Central memory CD8-positive, alpha-beta T cell (primary cell): Measurements from ENCODE around the gene PSMA6.
"Not testable (repeated sequence)": the region's sequence is repeated elsewhere in the genome, so short reads cannot be mapped to it uniquely, and the experiment has no call there.

Source experiments
- ATAC-seq: fragments of 150-1000 bp; cut with Tn5 transposase; replicated peaks from 2 replicates; pipeline ENCODE4 v1.10.0; 2022; ENCODE audit warnings: mild to moderate bottlenecking, moderate FRiP score, moderate number of reproducible peaks; ENCODE audit not compliant: poor library complexity, severe bottlenecking; ENCODE audit errors: extremely low read depth
- DNase-seq, 2 donors: peaks; one replicate each; pipeline ENCODE4 v3.0.0; 2021; ENCODE audit warnings: low spot score in 2 of 2
- H3K27ac Mint-ChIP-seq: one replicate; pipeline ENCODE4 v1.8.0; 2022; ENCODE audit warnings: low read depth, mild to moderate bottlenecking, moderate library complexity, mixed read lengths
- H3K27me3 Mint-ChIP-seq: one replicate; pipeline ENCODE4 v1.8.0; 2022; ENCODE audit warnings: mixed read lengths
- H3K36me3 Mint-ChIP-seq: one replicate; pipeline ENCODE4 v1.8.0; 2022; ENCODE audit warnings: mild to moderate bottlenecking, moderate library complexity, mixed read lengths; ENCODE audit not compliant: insufficient read depth
- H3K4me1 Mint-ChIP-seq: one replicate; pipeline ENCODE4 v1.8.0; 2022; ENCODE audit warnings: mixed read lengths
- H3K4me3 Mint-ChIP-seq: one replicate; pipeline ENCODE4 v1.8.0; 2022; ENCODE audit warnings: mild to moderate bottlenecking, moderate library complexity, mixed read lengths
- H3K9me3 Mint-ChIP-seq: one replicate; pipeline ENCODE4 v1.8.0; 2022; ENCODE audit warnings: mixed read lengths

The PSMA6 gene

DNA sequence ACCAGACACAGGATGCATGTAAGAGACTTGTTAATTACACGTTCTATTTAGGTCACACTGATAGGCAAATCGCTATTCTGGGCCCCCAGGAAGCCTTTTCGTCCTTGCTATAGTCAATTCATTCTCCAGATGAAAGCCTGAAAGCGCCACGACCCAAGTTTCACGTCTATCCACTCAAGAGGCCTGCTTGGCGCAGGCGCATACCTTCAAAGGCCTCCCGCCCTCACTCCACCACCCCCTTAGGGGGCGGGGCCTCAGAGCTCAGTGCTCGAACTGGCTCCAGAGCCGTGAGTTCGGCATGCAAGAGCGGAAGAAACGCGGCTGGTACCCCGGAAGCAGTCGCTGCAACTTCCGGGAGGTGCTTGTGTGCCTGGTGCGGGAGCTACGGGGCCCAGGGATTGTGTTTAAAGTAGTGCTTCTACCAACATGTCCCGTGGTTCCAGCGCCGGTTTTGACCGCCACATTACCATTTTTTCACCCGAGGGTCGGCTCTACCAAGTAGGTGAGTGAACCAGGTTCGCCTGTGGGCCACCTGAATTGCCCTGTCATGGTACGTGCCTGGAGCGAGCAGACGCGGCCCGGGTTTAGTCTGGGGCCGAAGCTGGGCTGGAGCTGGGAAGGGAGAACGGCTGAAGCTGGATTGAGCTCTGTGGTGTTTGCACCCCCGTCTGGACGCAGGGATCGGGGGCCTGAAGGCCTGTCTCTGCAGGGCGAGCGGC is at the start of gene PSMA6:
Gene PSMA6 (plus strand): TSS at position 332 of the 719 bp plus-strand sequence. CDS start 95 bp downstream, at position 427.
- H3K9me3 Mint-ChIP-seq = no peaks in the 10 kb centered on the region
- peaks cover 18% of the 10 kb centered on the region for H3K36me3 Mint-ChIP-seq
- H3K4me3 Mint-ChIP-seq = peak within 1 kb of the TSS; percentile 97
- peak within 1 kb of the TSS; percentile 97 for H3K27ac Mint-ChIP-seq
- peaks cover 40% of the 10 kb centered on the region for H3K4me1 Mint-ChIP-seq
- H3K27me3 Mint-ChIP-seq = no peaks in the 10 kb centered on the region
- ATAC-seq (peak; percentile 89), DNase-seq (peak; percentile 94 to 98)

DNA sequence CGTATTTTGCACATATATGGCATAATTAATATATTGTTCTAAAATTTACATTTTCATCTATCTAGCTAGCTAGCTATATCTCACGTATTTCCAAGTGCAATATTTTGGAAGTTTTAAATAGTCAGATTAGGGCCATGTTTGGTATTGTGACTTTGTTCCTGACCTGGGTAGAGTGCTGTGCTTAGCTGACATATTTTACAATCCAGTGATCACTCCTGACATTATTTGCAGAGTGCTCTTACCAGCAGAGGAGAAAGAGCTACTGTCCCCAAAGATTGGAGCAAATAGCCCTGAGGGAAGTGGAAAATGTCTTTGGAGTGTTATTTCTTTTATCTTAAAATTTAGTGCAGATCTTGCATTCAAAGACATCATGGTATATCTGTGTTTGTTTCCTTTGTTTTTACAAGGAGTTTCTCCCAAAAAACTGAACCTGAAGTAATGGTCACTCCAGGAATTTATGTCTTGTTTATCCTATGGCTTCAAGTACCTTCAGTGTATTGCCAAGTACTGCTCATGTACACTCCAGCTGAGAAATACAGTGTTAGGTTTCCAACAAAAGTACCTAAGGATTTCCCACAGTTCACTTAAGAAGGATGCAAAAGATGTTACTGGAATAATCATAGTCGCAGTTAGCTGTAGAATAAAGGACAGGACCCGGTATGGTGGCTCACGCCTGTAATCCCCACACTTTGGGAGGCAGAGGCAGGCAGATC is 49.4 kb upstream of the PSMA6 start:
- DNase-seq = no peak
- Mint-ChIP-seq H3K4me3 (no peak overlapping the region), H3K36me3 (peaks cover 7% of the 10 kb centered on the region), H3K4me1 (peaks cover 12% of the 10 kb centered on the region), H3K9me3 (no peaks in the 10 kb centered on the region), H3K27ac (peak overlapping the region; percentile 23), H3K27me3 (no peaks in the 10 kb centered on the region)
- ATAC-seq = no peak

DNA sequence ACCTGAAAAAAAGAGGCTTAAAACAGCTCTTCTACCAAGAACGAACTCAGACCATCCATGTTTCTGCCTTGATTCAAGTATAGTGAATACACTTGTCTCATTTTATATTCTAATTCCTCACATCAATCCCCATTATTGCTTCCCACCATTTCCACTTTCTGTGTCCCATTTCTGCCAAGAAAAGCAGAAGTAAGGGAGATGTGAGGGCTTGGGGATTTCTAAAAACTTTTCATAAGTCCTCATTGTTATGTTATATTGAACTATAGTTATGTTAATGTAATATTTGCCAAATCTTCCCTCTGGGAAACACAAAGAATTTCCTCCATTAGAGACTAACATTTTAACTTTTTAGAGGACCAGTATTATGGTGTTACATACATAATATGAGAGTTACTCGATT is 48.2 kb upstream of the PSMA6 start:
- Mint-ChIP-seq H3K4me3 (no peak overlapping the region), H3K4me1 (peaks cover 12% of the 10 kb centered on the region), H3K27me3 (no peaks in the 10 kb centered on the region), H3K9me3 (no peaks in the 10 kb centered on the region), H3K36me3 (peaks cover 7% of the 10 kb centered on the region), H3K27ac (no peak overlapping the region)
- no peak for DNase-seq
- ATAC-seq = no peak

DNA sequence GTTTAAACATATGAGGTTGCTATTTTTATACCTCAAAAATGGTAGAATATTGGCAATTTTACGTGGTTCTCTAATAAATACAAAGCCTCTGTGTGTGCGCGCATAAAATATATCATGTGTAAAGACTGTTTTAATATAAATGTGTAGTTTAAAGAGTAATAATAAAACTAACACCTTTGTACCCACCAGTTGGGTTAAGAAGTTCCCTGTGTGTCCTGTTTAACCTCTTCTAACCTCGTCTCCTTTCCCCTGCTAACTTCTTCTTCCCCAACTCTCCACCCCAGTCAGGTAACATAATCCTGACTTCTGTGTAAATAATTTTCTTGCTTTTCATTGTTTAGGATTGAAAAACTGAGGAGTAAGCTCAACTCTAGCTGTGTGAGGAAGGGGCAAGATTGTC is 47.6 kb upstream of the PSMA6 start:
- ATAC-seq = no peak
- H3K36me3 Mint-ChIP-seq = peaks cover 6% of the 10 kb centered on the region

DNA sequence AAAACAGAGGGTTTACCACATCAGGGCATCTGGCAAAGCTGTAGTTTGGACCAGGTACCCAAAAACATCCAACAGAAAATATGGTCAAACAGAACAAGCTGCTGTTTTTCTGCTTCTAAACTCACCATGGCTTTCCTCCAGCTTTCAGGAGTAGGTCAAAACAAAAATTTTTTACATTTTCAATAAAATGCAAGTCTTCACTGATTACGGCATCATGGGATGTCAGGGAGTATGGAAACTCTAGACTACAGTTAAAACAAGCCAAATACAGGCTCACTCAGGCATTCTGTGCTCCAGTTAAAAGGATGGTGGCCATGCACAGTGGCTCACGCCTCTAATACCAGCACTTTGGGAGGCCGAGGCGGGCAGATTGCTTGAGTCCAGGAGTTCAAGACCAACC is 47.1 kb upstream of the PSMA6 start:
- ATAC-seq (no peak), DNase-seq (no peak)
- Mint-ChIP-seq H3K9me3 (no peaks in the 10 kb centered on the region), H3K36me3 (peaks cover 6% of the 10 kb centered on the region), H3K4me3 (no peak overlapping the region), H3K27me3 (no peaks in the 10 kb centered on the region), H3K4me1 (peaks cover 12% of the 10 kb centered on the region), H3K27ac (no peak overlapping the region)

More for the DNA sequence above, 47.6 kb upstream of the PSMA6 start:
- Mint-ChIP-seq H3K27ac (no peak overlapping the region), H3K9me3 (no peaks in the 10 kb centered on the region), H3K4me3 (no peak overlapping the region), H3K4me1 (peaks cover 12% of the 10 kb centered on the region), H3K27me3 (no peaks in the 10 kb centered on the region)
- DNase-seq = no peak

DNA sequence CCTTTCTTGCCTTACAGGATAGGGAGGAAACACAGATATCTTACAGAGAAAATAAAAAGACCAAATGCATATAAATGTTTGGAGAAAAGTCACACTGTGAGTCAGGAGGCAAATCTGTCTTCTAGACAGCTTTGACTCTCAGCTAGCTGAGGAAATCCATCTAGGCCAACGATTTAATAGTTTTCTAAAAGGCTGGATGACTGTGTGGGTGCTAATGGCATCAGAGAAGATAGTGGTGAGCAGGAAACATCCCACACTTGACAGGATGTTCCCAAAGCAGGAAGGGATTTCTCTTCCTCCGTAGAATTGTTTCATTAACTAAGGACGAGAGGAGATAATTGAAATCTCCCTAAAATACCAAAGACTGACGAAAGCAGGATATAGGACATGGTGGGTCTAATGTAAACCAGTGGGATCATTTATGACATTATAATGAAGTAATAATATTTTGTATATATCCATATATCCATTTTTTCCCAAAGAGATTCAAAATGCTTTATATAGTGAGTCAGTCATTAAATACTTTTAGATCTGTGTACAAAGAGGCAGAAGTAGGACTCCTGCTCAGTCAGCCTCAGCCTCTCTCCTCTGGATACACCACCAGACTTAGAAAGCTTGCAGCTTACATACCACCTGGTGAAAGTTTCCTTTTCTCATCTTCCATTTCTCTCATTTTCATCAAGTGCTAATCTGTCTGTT is 44.3 kb upstream of the PSMA6 start:
- Mint-ChIP-seq H3K36me3 (peaks cover 1% of the 10 kb centered on the region), H3K27me3 (no peaks in the 10 kb centered on the region), H3K27ac (no peak overlapping the region), H3K4me3 (no peak overlapping the region), H3K4me1 (no peaks in the 10 kb centered on the region), H3K9me3 (no peaks in the 10 kb centered on the region)
- no peak for DNase-seq
- ATAC-seq = no peak

DNA sequence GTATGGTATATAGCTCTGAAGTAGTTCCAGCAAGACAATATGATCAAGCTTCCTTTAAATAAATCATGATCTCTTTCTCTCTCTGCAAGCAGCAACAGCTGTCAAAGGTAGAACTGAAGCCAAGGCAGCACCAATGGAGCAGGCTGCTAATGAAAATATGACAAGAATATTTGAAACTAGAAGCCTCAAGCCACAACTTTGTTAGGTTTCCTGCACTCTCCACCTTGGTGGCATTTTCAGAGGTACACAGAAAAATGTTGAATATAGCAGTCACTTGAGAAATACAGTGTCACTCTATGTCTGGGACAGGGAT is 43.8 kb upstream of the PSMA6 start:
- no peak overlapping the region for H3K4me3 Mint-ChIP-seq
- no peak overlapping the region for H3K27ac Mint-ChIP-seq
- no peaks in the 10 kb centered on the region for H3K9me3 Mint-ChIP-seq
- ATAC-seq = no peak
- peaks cover 1% of the 10 kb centered on the region for H3K36me3 Mint-ChIP-seq
- no peak for DNase-seq
- H3K4me1 Mint-ChIP-seq = no peaks in the 10 kb centered on the region
- H3K27me3 Mint-ChIP-seq = no peaks in the 10 kb centered on the region

DNA sequence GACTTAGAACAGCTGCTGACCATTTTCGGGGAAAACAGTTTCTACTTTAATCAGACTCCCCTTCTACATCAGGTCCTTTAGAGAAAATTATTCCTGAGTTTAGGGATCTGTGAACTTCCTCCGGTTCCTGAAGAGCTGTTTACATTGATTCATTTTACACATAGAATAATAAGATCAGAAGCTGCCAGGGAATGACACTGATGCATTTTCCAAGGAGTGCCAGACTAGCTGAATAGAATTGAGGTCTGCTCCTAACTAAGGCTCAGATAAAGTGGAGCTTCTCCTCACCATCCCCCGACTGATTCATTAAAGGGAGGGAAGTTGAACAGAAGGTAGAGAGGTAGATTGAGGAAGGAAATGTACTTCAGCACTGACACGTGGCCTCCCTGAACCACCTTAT is 41.9 kb upstream of the PSMA6 start:
- no peaks in the 10 kb centered on the region for H3K9me3 Mint-ChIP-seq
- peaks cover 1% of the 10 kb centered on the region for H3K36me3 Mint-ChIP-seq
- H3K4me3 Mint-ChIP-seq = no peak overlapping the region
- H3K4me1 Mint-ChIP-seq = peaks cover 7% of the 10 kb centered on the region
- no peak for DNase-seq
- no peak for ATAC-seq
- no peak overlapping the region for H3K27ac Mint-ChIP-seq
- H3K27me3 Mint-ChIP-seq = no peaks in the 10 kb centered on the region

DNA sequence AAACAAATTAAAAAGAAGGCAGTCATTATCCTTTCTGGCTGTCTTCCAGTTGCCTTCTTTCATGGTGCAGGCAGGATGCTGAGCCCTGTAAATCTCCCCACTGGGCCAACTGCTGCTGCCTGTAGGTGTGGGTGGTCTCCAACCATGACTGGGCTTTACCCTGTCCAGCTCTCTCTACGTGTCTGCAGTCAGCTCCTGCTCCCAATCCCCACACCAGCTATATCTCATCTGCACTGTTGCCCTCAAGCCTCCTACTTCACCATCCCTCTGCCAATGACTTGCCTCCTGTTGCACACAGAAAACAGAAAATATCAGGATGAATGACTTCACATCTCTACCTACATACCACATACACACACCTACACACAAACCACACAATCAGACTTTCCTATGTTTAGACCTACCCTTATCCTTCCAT is 39.7 kb upstream of the PSMA6 start:
- Mint-ChIP-seq H3K36me3 (peaks cover 3% of the 10 kb centered on the region), H3K4me3 (no peak overlapping the region), H3K4me1 (peaks cover 7% of the 10 kb centered on the region), H3K9me3 (no peaks in the 10 kb centered on the region), H3K27ac (no peak overlapping the region), H3K27me3 (no peaks in the 10 kb centered on the region)
- DNase-seq (no peak), ATAC-seq (no peak)

DNA sequence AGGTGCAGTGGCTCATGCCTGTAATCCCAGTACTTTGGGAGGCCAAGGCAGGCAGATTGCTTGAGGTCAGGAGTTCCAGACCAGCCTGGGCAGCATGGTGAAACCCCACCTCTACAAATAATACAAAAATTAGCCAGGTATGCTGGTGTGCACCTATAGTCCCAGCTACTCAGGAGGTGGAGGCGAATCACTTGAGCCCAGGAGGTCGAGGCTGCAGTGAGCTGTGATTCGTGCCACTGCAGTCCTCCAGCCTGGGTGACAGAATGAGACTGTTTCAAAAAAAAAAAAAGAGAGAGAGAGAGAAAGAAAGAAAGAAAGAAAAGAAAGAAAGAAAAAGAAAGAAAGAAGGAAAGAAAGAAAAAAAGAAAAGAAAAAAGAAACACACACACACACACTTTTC is 39.1 kb upstream of the PSMA6 start:
- H3K27me3 Mint-ChIP-seq, H3K4me3 Mint-ChIP-seq, H3K9me3 Mint-ChIP-seq, DNase-seq, H3K36me3 Mint-ChIP-seq, ATAC-seq, H3K4me1 Mint-ChIP-seq: not testable (repeated sequence)
- H3K27ac Mint-ChIP-seq = peak overlapping the region; percentile 60

DNA sequence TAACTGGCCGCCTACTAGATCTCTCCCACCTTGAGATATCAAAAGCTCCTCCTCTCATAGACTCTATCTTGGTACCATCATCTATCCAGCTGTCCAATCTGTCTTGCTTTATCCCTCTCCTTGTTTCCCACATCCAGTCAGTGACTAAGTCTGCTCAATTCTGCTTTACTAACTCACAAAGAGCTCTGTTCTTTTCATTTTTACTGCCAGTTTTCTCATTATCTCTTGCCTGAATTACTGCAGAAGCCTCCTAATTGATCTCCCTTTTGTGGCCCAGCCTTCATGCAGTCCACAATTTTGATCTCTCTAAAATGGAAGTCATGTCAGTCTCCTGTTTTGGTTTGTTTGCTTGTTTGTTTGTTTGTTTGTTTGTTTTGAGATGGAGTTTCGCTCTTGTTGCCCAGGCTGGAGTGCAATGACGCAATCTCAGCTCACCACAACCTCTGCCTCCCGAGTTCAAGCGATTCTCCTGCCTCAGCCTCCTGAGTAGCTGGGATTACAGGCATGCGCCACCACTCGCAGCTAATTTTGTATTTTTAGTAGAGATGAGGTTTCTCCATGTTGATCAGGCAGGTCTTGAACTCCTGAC is 38.1 kb upstream of the PSMA6 start:
- H3K27me3 Mint-ChIP-seq, H3K36me3 Mint-ChIP-seq, ATAC-seq, H3K4me3 Mint-ChIP-seq, H3K9me3 Mint-ChIP-seq, H3K4me1 Mint-ChIP-seq, DNase-seq, H3K27ac Mint-ChIP-seq: not testable (repeated sequence)

DNA sequence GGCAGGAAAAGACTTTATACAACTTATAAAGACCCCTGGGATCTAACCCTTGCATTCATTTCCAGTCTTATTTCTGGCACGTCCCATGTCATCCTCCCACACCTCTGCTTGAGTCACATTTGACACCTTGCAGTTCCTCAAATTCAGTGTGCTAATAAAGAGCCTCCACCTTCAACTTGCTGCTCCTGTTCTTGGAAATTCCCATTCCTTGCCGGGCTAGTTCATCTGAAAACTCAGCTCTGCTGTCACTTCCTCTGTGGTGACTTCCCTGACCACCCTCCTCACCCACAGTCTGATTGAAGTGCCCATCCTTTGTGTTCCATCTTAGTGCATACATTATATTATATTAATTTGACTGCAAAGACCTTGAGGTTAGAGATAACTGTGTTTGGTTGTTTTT is 37.4 kb upstream of the PSMA6 start:
- H3K27ac Mint-ChIP-seq = peak overlapping the region; percentile 15
- H3K9me3 Mint-ChIP-seq = no peaks in the 10 kb centered on the region
- ATAC-seq = no peak
- H3K4me3 Mint-ChIP-seq = no peak overlapping the region
- no peaks in the 10 kb centered on the region for H3K27me3 Mint-ChIP-seq
- peaks cover 7% of the 10 kb centered on the region for H3K4me1 Mint-ChIP-seq
- H3K36me3 Mint-ChIP-seq = peaks cover 6% of the 10 kb centered on the region
- no peak for DNase-seq
